ENCODE data around the gene C19orf53. TPM values are rescaled to one million over a fixed set of nuclear protein-coding genes. Genes with fewer than 3 reads are reported as not detected.

Gene C19orf53
- total and polyA plus RNA-seq, 9 of the 15 experiments (the other 6 are each of a cell fraction or from before 2014, with no cell fraction given): 98.5 to 441 (median 164) TPM

- TF ChIP-seq REST (IDR thresholded peaks at IDR 0.05; ENCODE audit: borderline replicate concordance) (peak; percentile 85), REST (CRISPR knock-in tag; IDR thresholded peaks at IDR 0.05; ENCODE audit: low read depth) (no peak), GTF2E2 (tag; IDR thresholded peaks at IDR 0.05) (no peak), ZNF282 (CRISPR knock-in tag; IDR thresholded peaks at IDR 0.05) (no peak), NKRF (IDR thresholded peaks at IDR 0.05; ENCODE audit: borderline replicate concordance) (no peak), CREB3L1 (IDR thresholded peaks at IDR 0.05; ENCODE audit: borderline replicate concordance, low read depth) (no peak), NR2F6 (CRISPR knock-in tag; IDR thresholded peaks at IDR 0.05) (no peak), ZBTB33 (CRISPR knock-in tag; IDR thresholded peaks at IDR 0.05) (no peak), FOXK1 (CRISPR knock-in tag; IDR thresholded peaks at IDR 0.05; ENCODE audit: borderline replicate concordance) (0 out of 2 replicates have a peak, but pooled peaks have one; percentile 12), ZNF740 (CRISPR knock-in tag; IDR thresholded peaks at IDR 0.05) (no peak), ZNF740 (tag; IDR thresholded peaks at IDR 0.05) (no peak), TCFL5 (CRISPR knock-in tag; conservative IDR thresholded peaks at IDR 0.05) (no peak)
These were observed 42.9 kb upstream of the C19orf53 start (continued) for GRCh38 chr19:13731147-13731964.

Measured in K562 (cell line).